ENCODE data around the gene CMIP. TPM values are rescaled to one million over a fixed set of nuclear protein-coding genes. Genes with fewer than 3 reads are reported as not detected.

Gene CMIP
- polyA plus RNA-seq, 3 donors = 0.85 to 61.9 (median 0.93) TPM

GRCh38 chr16:81652798-81653505 is 208.3 kb downstream of the CMIP start:
- Mint-ChIP-seq H3K36me3 (peaks cover 72 to 89% of the 10 kb centered on the region in 2 donors), H3K4me1 (peaks cover 4% of the 10 kb centered on the region), H3K4me3 (no peak overlapping the region), H3K9me3 (peaks cover 0 to under 1% (median 0%) of the 10 kb centered on the region in 7 donors), H3K27ac (peak overlapping the region in 2 of 7 donors; percentile 58 to 74), H3K27me3 (ENCODE audit: low read depth in 3 of 3) (peaks cover 0 to 1% (median 0%) of the 10 kb centered on the region in 3 donors)
- no peak overlapping the region for H3K4me3 ChIP-seq (replicated peaks in 1 of 3; ENCODE audit: low read depth in 2 of 3, low read length in 3 of 3)
- 96% methylated on average over 15 of the region's 21 CpGs for WGBS (ENCODE audit: insufficient coverage)
- H3K27me3 ChIP-seq (ENCODE audit: control insufficient read depth in 2 of 2, insufficient read depth in 2 of 2, low read length in 2 of 2) = no peaks in the 10 kb centered on the region
- H4K20me1 ChIP-seq (ENCODE audit: insufficient read depth, low read length) = peaks cover 100% of the 10 kb centered on the region
- H2AFZ ChIP-seq (ENCODE audit: insufficient read depth, low read depth, low read length, poor library complexity, severe bottlenecking) = no peak overlapping the region
- H3K27ac ChIP-seq (ENCODE audit: low read depth in 1 of 2, low read length in 2 of 2) = no peak overlapping the region
- intact Hi-C loops (cut with micrococcal nuclease) = no loop called here
- H3K9me3 ChIP-seq (replicated peaks in 1 of 2; ENCODE audit: control insufficient read depth in 1 of 2, insufficient read depth in 1 of 2, low read length in 2 of 2) = no peaks in the 10 kb centered on the region
- H3K36me3 ChIP-seq (replicated peaks in 1 of 2; ENCODE audit: control insufficient read depth in 1 of 2, insufficient read depth in 2 of 2, low read length in 2 of 2) = peaks cover 68 to 91% of the 10 kb centered on the region in 2 donors
- H3K9ac ChIP-seq (ENCODE audit: insufficient read depth, low read length, poor library complexity, severe bottlenecking) = no peak overlapping the region
- no peak overlapping the region for H3K4me2 ChIP-seq (replicated peaks; ENCODE audit: extremely low read depth, low read length, poor library complexity, severe bottlenecking)
- no peaks in the 10 kb centered on the region for H3K4me1 ChIP-seq (ENCODE audit: control insufficient read depth in 1 of 2, insufficient read depth in 2 of 2, low read length in 2 of 2)
- TF ChIP-seq CTCF (IDR thresholded peaks at IDR 0.05) = no peak
- DNase-seq = no peak
- H3K79me2 ChIP-seq (ENCODE audit: insufficient read depth, low read length) = peaks cover 46% of the 10 kb centered on the region

GRCh38 chr16:81654346-81654745 is 209.7 kb downstream of the CMIP start:
- Mint-ChIP-seq H3K27ac (peak overlapping the region in 2 of 7 donors; percentile 25 to 58), H3K4me1 (no peaks in the 10 kb centered on the region), H3K36me3 (peaks cover 82 to 94% of the 10 kb centered on the region in 2 donors), H3K9me3 (no peaks in the 10 kb centered on the region), H3K27me3 (ENCODE audit: low read depth in 3 of 3) (peaks cover 0 to 1% (median 0%) of the 10 kb centered on the region in 3 donors), H3K4me3 (no peak overlapping the region)
- no peak overlapping the region for H3K4me2 ChIP-seq (replicated peaks; ENCODE audit: extremely low read depth, low read length, poor library complexity, severe bottlenecking)
- no peak overlapping the region for H2AFZ ChIP-seq (ENCODE audit: insufficient read depth, low read depth, low read length, poor library complexity, severe bottlenecking)
- H3K27ac ChIP-seq (ENCODE audit: low read depth in 1 of 2, low read length in 2 of 2) = peak overlapping the region in 1 of 2 donors; percentile 31
- intact Hi-C loops (cut with micrococcal nuclease) = no loop called here
- no peak overlapping the region for H3K9ac ChIP-seq (ENCODE audit: insufficient read depth, low read length, poor library complexity, severe bottlenecking)
- no peak for DNase-seq
- H3K79me2 ChIP-seq (ENCODE audit: insufficient read depth, low read length) = peaks cover 33% of the 10 kb centered on the region
- TF ChIP-seq CTCF (IDR thresholded peaks at IDR 0.05) = no peak
- H3K36me3 ChIP-seq (replicated peaks in 1 of 2; ENCODE audit: control insufficient read depth in 1 of 2, insufficient read depth in 2 of 2, low read length in 2 of 2) = peaks cover 81 to 100% of the 10 kb centered on the region in 2 donors
- no peaks in the 10 kb centered on the region for H3K9me3 ChIP-seq (replicated peaks in 1 of 2; ENCODE audit: control insufficient read depth in 1 of 2, insufficient read depth in 1 of 2, low read length in 2 of 2)
- whole genome bisulfite sequencing (ENCODE audit: insufficient coverage) = 100% methylated on average over 1 of the region's 1 CpG
- H3K4me1 ChIP-seq (ENCODE audit: control insufficient read depth in 1 of 2, insufficient read depth in 2 of 2, low read length in 2 of 2) = no peaks in the 10 kb centered on the region
- H3K4me3 ChIP-seq (replicated peaks in 1 of 3; ENCODE audit: low read depth in 2 of 3, low read length in 3 of 3) = no peak overlapping the region
- no peaks in the 10 kb centered on the region for H3K27me3 ChIP-seq (ENCODE audit: control insufficient read depth in 2 of 2, insufficient read depth in 2 of 2, low read length in 2 of 2)
- H4K20me1 ChIP-seq (ENCODE audit: insufficient read depth, low read length) = peaks cover 100% of the 10 kb centered on the region

Measured in CD14-positive monocyte (primary cell).